Ishikawa (cell line): ENCODE results near the gene TVP23C.

ENCODE experiments used
- CEBPB ChIP-seq: IDR thresholded peaks from 2 replicates; pipeline ENCODE4 v1.6.1; 2012
- CREB1 ChIP-seq: IDR thresholded peaks from 2 replicates; pipeline ENCODE4 v1.6.1; 2012; ENCODE audit warnings: low read depth
- EGR1 ChIP-seq: IDR thresholded peaks from 2 replicates; pipeline ENCODE4 v1.6.1; 2012
- EP300 ChIP-seq: IDR thresholded peaks from 2 replicates; pipeline ENCODE4 v1.6.1; 2012; ENCODE audit warnings: borderline replicate concordance
- FOXM1 ChIP-seq: IDR thresholded peaks from 2 replicates; pipeline ENCODE4 v1.6.1; 2012; ENCODE audit warnings: low read depth, borderline replicate concordance
- NFIC ChIP-seq: IDR thresholded peaks from 2 replicates; pipeline ENCODE4 v1.6.1; 2012
- RAD21 ChIP-seq: IDR thresholded peaks from 2 replicates; pipeline ENCODE4 v1.6.1; 2012; ENCODE audit warnings: low read depth
- REST ChIP-seq: IDR thresholded peaks from 2 replicates; pipeline ENCODE4 v1.6.1; 2012; ENCODE audit warnings: low read depth, mild to moderate bottlenecking
- TAF1 ChIP-seq: IDR thresholded peaks from 2 replicates; pipeline ENCODE4 v1.6.1; 2012; ENCODE audit warnings: low read depth, mild to moderate bottlenecking
- TCF12 ChIP-seq: IDR thresholded peaks from 2 replicates; pipeline ENCODE4 v1.6.1; 2012; ENCODE audit warnings: low read depth
- TEAD4 ChIP-seq: IDR thresholded peaks from 2 replicates; pipeline ENCODE4 v1.6.1; 2012
- USF1 ChIP-seq: IDR thresholded peaks from 2 replicates; pipeline ENCODE4 v1.6.1; 2012
- YY1 ChIP-seq: IDR thresholded peaks from 2 replicates; pipeline ENCODE4 v1.6.1; 2012; ENCODE audit warnings: low read depth
- ZBTB7A ChIP-seq: IDR thresholded peaks from 2 replicates; pipeline ENCODE4 v1.6.1; 2012; ENCODE audit warnings: low read depth
- TF ChIP-seq, protein P1 (sequence below): IDR thresholded peaks from 2 replicates; pipeline ENCODE4 v1.6.1; 2012

Gene TVP23C

DNA sequence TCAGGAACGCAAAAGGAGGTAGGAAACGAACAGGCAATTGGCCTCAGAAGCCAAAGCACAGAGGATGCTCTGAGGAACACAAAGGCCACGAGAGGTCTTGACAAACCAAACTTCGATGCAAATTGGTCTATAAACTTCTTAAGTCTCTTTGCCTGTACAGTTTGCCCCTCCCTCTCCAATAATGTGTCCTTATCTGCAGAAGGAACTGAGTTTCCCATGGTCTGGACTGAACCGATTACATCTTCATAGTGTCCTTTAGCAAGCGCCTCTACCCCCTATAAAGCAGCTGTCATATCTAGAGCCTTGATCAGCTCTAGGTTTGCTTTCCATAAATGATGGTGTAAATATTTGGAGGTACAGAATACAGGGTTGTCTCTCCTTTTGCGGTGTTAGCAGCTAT is 92.7 kb downstream of the TVP23C start:
- TF ChIP-seq ZBTB7A = no peak
- no peak for TF ChIP-seq CREB1
- TF ChIP-seq TEAD4 = no peak
- no peak for TF ChIP-seq TAF1
- no peak for TF ChIP-seq USF1
- TF ChIP-seq RAD21 = no peak
- no peak for TF ChIP-seq TCF12
- TF ChIP-seq EP300 = no peak
- TF ChIP-seq NFIC = no peak
- no peak for TF ChIP-seq CEBPB
- no peak for TF ChIP-seq REST
- TF ChIP-seq, protein P1, sequence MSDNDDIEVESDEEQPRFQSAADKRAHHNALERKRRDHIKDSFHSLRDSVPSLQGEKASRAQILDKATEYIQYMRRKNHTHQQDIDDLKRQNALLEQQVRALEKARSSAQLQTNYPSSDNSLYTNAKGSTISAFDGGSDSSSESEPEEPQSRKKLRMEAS = no peak
- TF ChIP-seq FOXM1 = no peak
- TF ChIP-seq EGR1 = no peak
- no peak for TF ChIP-seq YY1

DNA sequence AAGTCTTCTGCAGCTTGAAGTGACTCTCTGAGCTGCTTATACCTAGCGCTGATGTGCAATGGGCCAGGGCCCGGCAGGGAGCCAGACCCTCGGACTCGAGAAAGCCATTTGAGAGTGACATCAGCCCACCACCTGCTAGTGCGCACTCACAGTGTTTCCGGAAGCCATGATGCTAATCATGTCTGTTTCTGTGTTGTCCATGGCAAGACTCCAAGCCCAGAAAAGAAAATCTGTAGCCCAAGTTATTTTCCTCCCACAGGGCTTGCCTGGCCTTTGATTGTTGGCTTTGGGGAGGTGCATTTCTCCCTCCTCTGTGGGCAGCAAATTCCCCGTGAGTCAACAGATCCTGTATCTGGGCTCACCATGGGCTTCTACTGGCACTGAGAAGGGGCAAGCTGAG is 94.0 kb downstream of the TVP23C start:
- TF ChIP-seq NFIC (no peak), EP300 (no peak)

- TF ChIP-seq EGR1 (no peak), YY1 (no peak), RAD21 (no peak), TCF12 (no peak), REST (no peak), TAF1 (no peak), NFIC (no peak), FOXM1 (no peak), EP300 (no peak), USF1 (no peak), CEBPB (no peak), CREB1 (no peak), TEAD4 (no peak), ZBTB7A (no peak)
- TF ChIP-seq, protein P1 = no peak
Observed at GRCh38 chr17:15468126-15468525, 95.2 kb downstream of the TVP23C start.

GRCh38 chr17:15467592-15467991 is 95.7 kb downstream of the TVP23C start, which contains the start of gene CDRT4:
CDRT4 (minus strand) TSS chr17:15467621; CDS start chr17:15440238, 27,383 bp downstream.
- TF ChIP-seq REST (no peak), TAF1 (no peak)

- TF ChIP-seq YY1 = no peak
- TF ChIP-seq, protein P1 = no peak
- no peak for TF ChIP-seq FOXM1
- TF ChIP-seq EP300 = no peak
- no peak for TF ChIP-seq CREB1
- TF ChIP-seq NFIC = no peak
Observed at GRCh38 chr17:15466131-15466530, 97.2 kb downstream of the TVP23C start.
